H9 (cell line): ENCODE measurements around the gene C1QTNF7. TPM values are rescaled to one million over a fixed set of nuclear protein-coding genes. Genes with fewer than 3 reads are reported as not detected.

ENCODE experiments used
- DNase-seq: peaks from one replicate; pipeline ENCODE4 v3.0.0-alpha.2; 2017
- H2AFZ ChIP-seq: one replicate; pipeline ENCODE4 v1.6.1; 2013; ENCODE audit warnings: mild to moderate bottlenecking, low read length, control low read depth, moderate library complexity
- H2AK5ac ChIP-seq: 2 replicates; pipeline ENCODE4 v1.6.1; 2013; ENCODE audit warnings: low read length, control low read depth, mixed read lengths; ENCODE audit not compliant: insufficient read length
- H2BK120ac ChIP-seq: one replicate; pipeline ENCODE4 v1.6.1; 2013; ENCODE audit warnings: low read depth, mild to moderate bottlenecking, low read length, control low read depth, inconsistent platforms; ENCODE audit not compliant: poor library complexity, severe bottlenecking
- H2BK12ac ChIP-seq: 2 replicates; pipeline ENCODE4 v1.6.1; 2013; ENCODE audit warnings: low read length, control low read depth, mixed read lengths, low read depth; ENCODE audit not compliant: insufficient read length
- H2BK15ac ChIP-seq: 2 replicates; pipeline ENCODE4 v1.6.1; 2013; ENCODE audit warnings: low read depth, low read length, control low read depth
- H2BK20ac ChIP-seq: one replicate; pipeline ENCODE4 v1.6.1; 2013; ENCODE audit warnings: low read depth, mild to moderate bottlenecking, low read length, control low read depth, inconsistent platforms; ENCODE audit not compliant: poor library complexity, severe bottlenecking
- H2BK5ac ChIP-seq: 2 replicates; pipeline ENCODE4 v1.6.1; 2013; ENCODE audit warnings: low read length, control low read depth, mixed read lengths; ENCODE audit not compliant: insufficient read length
- H3K14ac ChIP-seq: 2 replicates; pipeline ENCODE4 v1.6.1; 2013; ENCODE audit warnings: low read length, control low read depth; ENCODE audit not compliant: insufficient read depth
- H3K18ac ChIP-seq: 2 replicates; pipeline ENCODE4 v1.6.1; 2013; ENCODE audit warnings: low read depth, mild to moderate bottlenecking, mixed read lengths, low read length, control low read depth; ENCODE audit not compliant: insufficient read length
- H3K23ac ChIP-seq: 2 replicates; pipeline ENCODE4 v1.6.1; 2013; ENCODE audit warnings: low read length, control low read depth, mixed read lengths, low read depth; ENCODE audit not compliant: insufficient read length
- H3K23me2 ChIP-seq: 2 replicates; pipeline ENCODE4 v1.6.1; 2013; ENCODE audit warnings: low read depth, mild to moderate bottlenecking, mixed read lengths, low read length, control low read depth; ENCODE audit not compliant: insufficient read length, poor library complexity, severe bottlenecking
- H3K27ac ChIP-seq: 2 replicates; pipeline ENCODE4 v1.5.1; 2013; ENCODE audit warnings: low read length, control low read depth, mixed read lengths, low read depth; ENCODE audit not compliant: insufficient read length
- H3K27me3 ChIP-seq: 2 replicates; pipeline ENCODE4 v1.6.1; 2013; ENCODE audit warnings: low read length, control low read depth, inconsistent platforms; ENCODE audit not compliant: insufficient read depth
- H3K4ac ChIP-seq: 2 replicates; pipeline ENCODE4 v1.6.1; 2013; ENCODE audit warnings: low read depth, mild to moderate bottlenecking, control low read depth, inconsistent platforms, low read length, moderate library complexity
- H3K4me1 ChIP-seq: 2 replicates; pipeline ENCODE4 v1.6.1; 2013; ENCODE audit warnings: low read length, control low read depth, inconsistent platforms; ENCODE audit not compliant: insufficient read depth
- H3K4me2 ChIP-seq: 2 replicates; pipeline ENCODE4 v1.6.1; 2013; ENCODE audit warnings: low read length, control low read depth, mixed read lengths; ENCODE audit not compliant: insufficient read length, insufficient read depth
- H3K56ac ChIP-seq: 2 replicates; pipeline ENCODE4 v1.6.1; 2013; ENCODE audit warnings: low read depth, mild to moderate bottlenecking, mixed read lengths, low read length, control low read depth; ENCODE audit not compliant: insufficient read length
- H3K79me1 ChIP-seq: 2 replicates; pipeline ENCODE4 v1.6.1; 2013; ENCODE audit warnings: low read depth, mild to moderate bottlenecking, moderate library complexity, low read length, control low read depth, inconsistent platforms; ENCODE audit not compliant: insufficient read depth, poor library complexity, severe bottlenecking
- H3K79me2 ChIP-seq: 2 replicates; pipeline ENCODE4 v1.6.1; 2013; ENCODE audit warnings: low read length, control low read depth, inconsistent platforms; ENCODE audit not compliant: insufficient read depth
- H3K9ac ChIP-seq: 2 replicates; pipeline ENCODE4 v1.6.1; 2013; ENCODE audit warnings: low read length, control low read depth, mixed read lengths; ENCODE audit not compliant: insufficient read length; ENCODE audit errors: extremely low read depth
- H3K9me3 ChIP-seq: one replicate; pipeline ENCODE4 v1.6.1; 2013; ENCODE audit warnings: low read depth, low read length, inconsistent platforms; ENCODE audit not compliant: control insufficient read depth
- H3T11ph ChIP-seq: one replicate; pipeline ENCODE4 v1.6.1; 2013; ENCODE audit warnings: mild to moderate bottlenecking, low read length, control low read depth, inconsistent platforms
- H4K20me1 ChIP-seq: one replicate; pipeline ENCODE4 v1.6.1; 2013; ENCODE audit not compliant: control insufficient read depth, insufficient read length, insufficient read depth
- H4K5ac ChIP-seq: 2 replicates; pipeline ENCODE4 v1.6.1; 2013; ENCODE audit warnings: low read depth, mild to moderate bottlenecking, mixed read lengths, low read length, control low read depth; ENCODE audit not compliant: insufficient read length
- H4K8ac ChIP-seq: replicated peaks from 2 replicates; pipeline ENCODE4 v1.6.1; 2013; ENCODE audit warnings: low read length, control low read depth, mixed read lengths, low read depth; ENCODE audit not compliant: insufficient read length
- H4K91ac ChIP-seq: 2 replicates; pipeline ENCODE4 v1.6.1; 2013; ENCODE audit warnings: low read depth, mild to moderate bottlenecking, moderate library complexity, mixed read lengths, low read length, control low read depth; ENCODE audit not compliant: insufficient read length
- H3K27ac Mint-ChIP-seq, 3 experiments: 2 replicates in 2 of 3; 3 replicates in 1 of 3; pipeline ENCODE4 v1.8.0; 2020 to 2021; ENCODE audit warnings: mixed read lengths in 3 of 3, mild to moderate bottlenecking in 1 of 3, moderate library complexity in 1 of 3
- H3K27me3 Mint-ChIP-seq: 2 replicates; pipeline ENCODE4 v1.8.0; 2021; ENCODE audit warnings: low read depth, mild to moderate bottlenecking, moderate library complexity, mixed read lengths
- H3K36me3 Mint-ChIP-seq, 3 experiments: 2 replicates in 2 of 3; 3 replicates in 1 of 3; pipeline ENCODE4 v1.8.0; 2020 to 2021; ENCODE audit warnings: low read depth in 3 of 3, mixed read lengths in 3 of 3; ENCODE audit not compliant: insufficient read depth in 1 of 3
- H3K4me1 Mint-ChIP-seq, 2 experiments: 2 replicates each; pipeline ENCODE4 v1.8.0; 2020; ENCODE audit warnings: mixed read lengths in 2 of 2
- H3K4me3 Mint-ChIP-seq, 2 experiments: 2 replicates in 1 of 2; 3 replicates in 1 of 2; pipeline ENCODE4 v1.8.0; 2020 to 2021; ENCODE audit warnings: mild to moderate bottlenecking in 2 of 2, mixed read lengths in 2 of 2, moderate library complexity in 1 of 2
- H3K9me3 Mint-ChIP-seq, 2 experiments: 2 replicates in 1 of 2; 3 replicates in 1 of 2; pipeline ENCODE4 v1.8.0; 2020; ENCODE audit warnings: mild to moderate bottlenecking in 2 of 2, mixed read lengths in 2 of 2, moderate library complexity in 1 of 2
- CTCF ChIP-seq: fragments of 200-600 bp; sonication (generic); conservative IDR thresholded peaks from 3 replicates; pipeline ENCODE4 v1.8.0; 2021; ENCODE audit warnings: antibody characterized with exemption, mild to moderate bottlenecking
- total RNA-seq: library from RNA; stranded (reverse); gene quantifications from 2 replicates; pipeline ENCODE4 v1.2.1, GENCODE V29; 2021

C1QTNF7 gene
- total RNA-seq, 1 experiment from 2014 or later: not detected

- Histone ChIP-seq H3K23me2 (no peaks in the 10 kb centered on the region), H3K9ac (no peak overlapping the region), H3K4me2 (no peak overlapping the region), H4K20me1 (no peaks in the 10 kb centered on the region), H3K79me1 (no peaks in the 10 kb centered on the region), H2BK20ac (no peak overlapping the region), H3K18ac (no peak overlapping the region), H3K4ac (no peak overlapping the region), H2BK12ac (no peak overlapping the region), H4K91ac (no peak overlapping the region), H3K27ac (no peak overlapping the region), H2BK15ac (no peak overlapping the region), H3K27me3 (no peaks in the 10 kb centered on the region), H2BK120ac (no peak overlapping the region), H3T11ph (no peak overlapping the region), H2BK5ac (no peak overlapping the region), H3K9me3 (no peaks in the 10 kb centered on the region), H3K79me2 (no peaks in the 10 kb centered on the region), H4K8ac (no peak overlapping the region), H3K56ac (no peak overlapping the region), H3K14ac (no peak overlapping the region), H4K5ac (no peak overlapping the region), H2AK5ac (no peak overlapping the region), H2AFZ (no peak overlapping the region), H3K4me1 (no peaks in the 10 kb centered on the region), H3K23ac (no peak overlapping the region)
- Mint-ChIP-seq H3K27me3 (no peaks in the 10 kb centered on the region), H3K4me3 (no peak overlapping the region), H3K36me3 (peaks cover 23 to 38% (median 26%) of the 10 kb centered on the region in 3 experiments), H3K9me3 (peaks cover 6 to 15% of the 10 kb centered on the region in 2 experiments; a peak in 4 of 5 replicates), H3K27ac (no peak overlapping the region), H3K4me1 (peaks cover 4 to 5% of the 10 kb centered on the region in 2 experiments)
- no peak for TF ChIP-seq CTCF
- DNase-seq: no peak
These were observed 60.3 kb downstream of the C1QTNF7 start for GRCh38 chr4:15488136-15488535.
